ENCODE results near the gene AKR1E2. TPM values are rescaled to one million over a fixed set of nuclear protein-coding genes. Genes with fewer than 3 reads are reported as not detected.

Gene AKR1E2
- total and polyA plus RNA-seq, 2 of the 8 experiments (the other 6 are each of a cell fraction or from before 2014, with no cell fraction given) = 2.6 to 3.5 TPM

DNA sequence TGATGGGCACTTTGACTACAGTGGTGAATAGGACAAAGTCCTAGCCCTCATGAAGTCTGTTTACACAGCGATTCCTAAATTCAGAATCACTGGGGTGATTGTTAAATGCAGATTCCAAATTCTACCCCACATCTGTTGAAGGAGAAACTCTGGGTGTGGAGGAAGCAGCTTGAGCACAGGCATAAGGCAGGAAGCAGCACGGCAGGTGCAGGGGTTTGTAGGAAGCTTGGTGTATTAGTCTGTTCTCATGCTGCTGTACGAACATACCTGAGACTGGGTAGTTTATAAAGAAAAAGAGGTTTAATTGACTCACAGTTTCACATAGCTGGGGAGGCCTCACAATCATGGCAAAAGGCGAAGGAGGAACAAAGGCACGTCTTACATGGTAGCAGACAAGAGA is 5.1 kb downstream of the AKR1E2 start:
- Histone ChIP-seq H3K4me1 (replicated peaks in 1 of 4; ENCODE audit: control insufficient read depth in 3 of 4, insufficient read depth in 4 of 4, low read length in 3 of 4) (no peaks in the 10 kb centered on the region; a peak in 2 of 7 replicates), H4K5ac (ENCODE audit: insufficient read length, low read depth, low read length) (no peak overlapping the region), H3K23me2 (ENCODE audit: low read depth, low read length) (peaks cover 4% of the 10 kb centered on the region; the same call in 1 of the 2 replicates), H2BK12ac (ENCODE audit: low read depth, low read length) (no peak overlapping the region), H4K20me1 (replicated peaks in 1 of 2; ENCODE audit: control insufficient read depth in 1 of 2, insufficient read depth in 2 of 2, low read length in 2 of 2) (no peaks in the 10 kb centered on the region), H2BK120ac (replicated peaks; ENCODE audit: low read depth, low read length) (no peak overlapping the region), H3K79me1 (ENCODE audit: low read depth, low read length) (no peaks in the 10 kb centered on the region), H4K91ac (replicated peaks; ENCODE audit: insufficient read length, low read length) (no peak overlapping the region), H3K36me3 (ENCODE audit: control insufficient read depth in 2 of 4, insufficient read depth in 4 of 4, low read length in 3 of 4) (no peaks in the 10 kb centered on the region; a peak in 1 of 8 replicates), H3K4ac (replicated peaks; ENCODE audit: insufficient read length, low read depth, low read length) (no peak overlapping the region), H3K9me3 (ENCODE audit: insufficient read depth in 2 of 2, low read depth in 1 of 2, low read length in 1 of 2) (no peaks in the 10 kb centered on the region), H3K79me2 (ENCODE audit: control insufficient read depth in 1 of 2, insufficient read depth in 2 of 2, low read length in 2 of 2) (no peaks in the 10 kb centered on the region), H2AK5ac (ENCODE audit: low read depth, low read length) (no peak overlapping the region), H2BK15ac (ENCODE audit: low read length) (no peak overlapping the region), H3K27me3 (replicated peaks in 1 of 4; ENCODE audit: control insufficient read depth in 3 of 4, extremely low read depth in 1 of 4, insufficient read depth in 3 of 4, low read length in 3 of 4) (peaks cover 0 to 5% (median 0%) of the 10 kb centered on the region in 4 experiments; a peak in 1 of 7 replicates), H3K4me3 (ENCODE audit: extremely low read depth in 1 of 4, insufficient read depth in 2 of 4, low read depth in 3 of 4, low read length in 4 of 4) (no peak overlapping the region), H4K8ac (ENCODE audit: extremely low read depth, insufficient read depth, low read length) (no peak overlapping the region), H3K27ac (ENCODE audit: low read depth, low read length) (no peak overlapping the region), H2BK20ac (ENCODE audit: low read length) (no peak overlapping the region), H2AFZ (ENCODE audit: low read length) (no peak overlapping the region), H3K4me2 (ENCODE audit: insufficient read depth in 1 of 2, low read depth in 2 of 2, low read length in 2 of 2) (no peak overlapping the region), H2BK5ac (ENCODE audit: low read depth, low read length) (no peak overlapping the region), H3K9ac (replicated peaks in 1 of 4; ENCODE audit: extremely low read depth in 1 of 4, low read depth in 3 of 4, low read length in 3 of 4) (no peak overlapping the region), H3K56ac (replicated peaks; ENCODE audit: insufficient read length, low read depth, low read length) (no peak overlapping the region), H3K18ac (ENCODE audit: extremely low read depth, low read length) (no peak overlapping the region), H3K23ac (ENCODE audit: insufficient read length) (no peak overlapping the region), H3K14ac (ENCODE audit: insufficient read length) (no peak overlapping the region)
- DNase-seq (ENCODE audit: low read depth in 1 of 2, low spot score in 2 of 2) = no peak
- TF ChIP-seq GABPA (IDR thresholded peaks at IDR 0.05; ENCODE audit: borderline replicate concordance, insufficient read depth, low read length) = no peak
- TF ChIP-seq BACH1 (IDR thresholded peaks at IDR 0.05; ENCODE audit: low read length) = no peak
- TF ChIP-seq, protein P1, sequence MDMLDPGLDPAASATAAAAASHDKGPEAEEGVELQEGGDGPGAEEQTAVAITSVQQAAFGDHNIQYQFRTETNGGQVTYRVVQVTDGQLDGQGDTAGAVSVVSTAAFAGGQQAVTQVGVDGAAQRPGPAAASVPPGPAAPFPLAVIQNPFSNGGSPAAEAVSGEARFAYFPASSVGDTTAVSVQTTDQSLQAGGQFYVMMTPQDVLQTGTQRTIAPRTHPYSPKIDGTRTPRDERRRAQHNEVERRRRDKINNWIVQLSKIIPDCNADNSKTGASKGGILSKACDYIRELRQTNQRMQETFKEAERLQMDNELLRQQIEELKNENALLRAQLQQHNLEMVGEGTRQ (IDR thresholded peaks at IDR 0.05; ENCODE audit: low read length) = no peak
- no peak for TF ChIP-seq RBBP5 (IDR thresholded peaks at IDR 0.05; ENCODE audit: borderline replicate concordance, low read depth, low read length)
- 80% methylated on average over 5 of the region's 5 CpGs; no CpG with 5 or more reads in 1 of the 2 experiments for WGBS, 2 experiments (ENCODE audit: extremely low coverage in 1 of 2, insufficient coverage in 1 of 2, insufficient read length in 1 of 2, insufficient replicate concordance in 2 of 2, low coverage in 1 of 2, low lambda C conversion rate in 2 of 2, missing lambda C conversion rate in 1 of 2)
- ChIA-PET CTCF (ENCODE audit: partially characterized antibody) (interaction anchor here (1.2 to 5.7 kb wide), 4 partner anchors 16 to 883 kb away, joined by 3 to 22 read pairs (median 11); no protein-coding TSS in a partner anchor), POLR2A (ENCODE audit: partially characterized antibody) (interaction anchor here (0.5 kb wide), 1 partner anchor 133 kb away, joined by 3 read pairs; no protein-coding TSS in a partner anchor)
- no peak for FAIRE-seq
